ENCODE data around the gene BEST4. TPM values are rescaled to one million over a fixed set of nuclear protein-coding genes. Genes with fewer than 3 reads are reported as not detected.

Gene BEST4
- total and polyA plus RNA-seq, 2 of the 8 experiments (the other 6 are each of a cell fraction or from before 2014, with no cell fraction given) = 0.76 to 1.4 TPM

DNA sequence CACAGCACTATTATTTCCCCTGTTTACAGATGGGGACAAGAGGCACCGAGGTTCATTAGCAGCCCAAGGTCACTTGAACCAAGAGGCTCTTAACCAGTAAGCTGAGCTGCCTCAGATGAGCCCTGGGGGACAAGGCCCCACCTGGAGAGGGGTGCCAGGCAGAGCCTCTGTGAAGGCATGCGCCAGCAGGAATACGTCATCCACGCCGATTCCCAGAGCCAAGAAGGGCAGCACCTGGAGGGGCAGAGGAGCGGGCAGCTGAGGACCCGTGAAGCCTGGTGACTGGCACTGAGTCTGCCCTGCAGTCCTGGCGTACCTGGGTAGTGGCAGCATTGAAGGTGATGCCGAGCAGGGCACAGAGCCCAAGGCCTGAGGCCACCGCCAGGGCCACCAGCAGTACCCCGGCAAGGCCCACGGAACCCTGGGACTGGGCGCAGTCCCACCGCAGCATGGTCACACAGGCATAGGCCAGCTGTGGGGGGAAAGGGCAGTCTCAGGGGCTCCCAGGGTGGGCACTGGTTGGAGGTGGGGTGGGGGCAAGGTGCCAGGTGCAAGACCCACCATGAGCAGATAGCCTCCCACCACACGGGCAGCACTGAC is 41.0 kb upstream of the BEST4 start (continued):
- TF ChIP-seq RBBP5 (IDR thresholded peaks at IDR 0.05; ENCODE audit: borderline replicate concordance, low read depth, low read length) (no peak), BRCA1 (IDR thresholded peaks at IDR 0.05; ENCODE audit: low read depth, low read length) (no peak), GABPA (IDR thresholded peaks at IDR 0.05; ENCODE audit: borderline replicate concordance, insufficient read depth, low read length) (no peak), TCF12 (IDR thresholded peaks at IDR 0.05; ENCODE audit: low read depth, low read length) (no peak), CBX8 (IDR thresholded peaks at IDR 0.05; ENCODE audit: borderline replicate concordance, low read depth, low read length) (no peak), BACH1 (IDR thresholded peaks at IDR 0.05; ENCODE audit: low read length) (no peak), SP4 (IDR thresholded peaks at IDR 0.05; ENCODE audit: low read length) (no peak)
